LNCAP (cell line): ENCODE measurements around the gene HTATSF1.

Experiments
- TF ChIP-seq, protein P1 (sequence below): fragments of 450-650 bp; IDR thresholded peaks from 2 replicates; pipeline ENCODE4 v1.5.1; 2017; ENCODE audit warnings: mild to moderate bottlenecking

Gene HTATSF1

DNA sequence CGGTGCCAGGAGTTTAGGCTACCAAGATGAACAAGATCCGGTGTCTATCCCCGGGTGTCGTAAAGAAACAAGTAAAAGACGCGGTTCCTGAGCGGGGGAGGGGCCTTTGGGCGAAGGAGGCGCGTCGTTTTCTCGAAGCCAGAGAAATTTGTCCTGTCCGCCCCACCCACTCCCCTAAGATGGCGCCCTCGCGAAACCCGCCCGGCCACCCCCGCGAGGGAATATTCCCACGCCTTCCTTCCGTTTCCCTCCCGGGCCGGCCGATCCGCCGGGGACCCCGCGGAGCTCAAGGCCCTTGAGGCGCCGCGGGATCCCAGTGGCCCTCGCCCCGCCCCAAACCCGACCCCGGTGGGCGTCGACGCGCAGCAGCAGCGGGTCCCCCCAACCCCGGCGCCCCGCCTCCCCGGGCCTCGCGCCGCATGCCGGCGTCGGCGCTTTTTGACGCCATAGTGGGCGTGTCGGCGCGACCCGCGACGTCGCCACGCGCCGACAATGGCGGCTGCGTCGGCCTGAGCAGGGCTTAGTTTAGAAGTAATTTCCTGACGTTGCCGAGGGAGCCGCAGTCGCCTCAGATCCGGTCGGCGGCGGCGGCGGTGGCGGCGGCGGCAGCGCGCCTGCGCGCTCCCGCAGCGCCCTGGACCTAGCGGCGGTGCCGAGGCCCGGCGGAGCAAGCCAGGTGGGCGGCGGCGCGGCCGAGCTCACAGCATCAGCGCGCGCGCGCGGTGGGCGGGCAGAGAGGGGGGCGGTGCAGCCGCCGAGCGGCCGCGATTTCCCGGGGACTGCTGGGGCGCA, 432 bp upstream of the HTATSF1 start:
- TF ChIP-seq, protein P1, sequence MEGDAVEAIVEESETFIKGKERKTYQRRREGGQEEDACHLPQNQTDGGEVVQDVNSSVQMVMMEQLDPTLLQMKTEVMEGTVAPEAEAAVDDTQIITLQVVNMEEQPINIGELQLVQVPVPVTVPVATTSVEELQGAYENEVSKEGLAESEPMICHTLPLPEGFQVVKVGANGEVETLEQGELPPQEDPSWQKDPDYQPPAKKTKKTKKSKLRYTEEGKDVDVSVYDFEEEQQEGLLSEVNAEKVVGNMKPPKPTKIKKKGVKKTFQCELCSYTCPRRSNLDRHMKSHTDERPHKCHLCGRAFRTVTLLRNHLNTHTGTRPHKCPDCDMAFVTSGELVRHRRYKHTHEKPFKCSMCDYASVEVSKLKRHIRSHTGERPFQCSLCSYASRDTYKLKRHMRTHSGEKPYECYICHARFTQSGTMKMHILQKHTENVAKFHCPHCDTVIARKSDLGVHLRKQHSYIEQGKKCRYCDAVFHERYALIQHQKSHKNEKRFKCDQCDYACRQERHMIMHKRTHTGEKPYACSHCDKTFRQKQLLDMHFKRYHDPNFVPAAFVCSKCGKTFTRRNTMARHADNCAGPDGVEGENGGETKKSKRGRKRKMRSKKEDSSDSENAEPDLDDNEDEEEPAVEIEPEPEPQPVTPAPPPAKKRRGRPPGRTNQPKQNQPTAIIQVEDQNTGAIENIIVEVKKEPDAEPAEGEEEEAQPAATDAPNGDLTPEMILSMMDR = no peak

DNA sequence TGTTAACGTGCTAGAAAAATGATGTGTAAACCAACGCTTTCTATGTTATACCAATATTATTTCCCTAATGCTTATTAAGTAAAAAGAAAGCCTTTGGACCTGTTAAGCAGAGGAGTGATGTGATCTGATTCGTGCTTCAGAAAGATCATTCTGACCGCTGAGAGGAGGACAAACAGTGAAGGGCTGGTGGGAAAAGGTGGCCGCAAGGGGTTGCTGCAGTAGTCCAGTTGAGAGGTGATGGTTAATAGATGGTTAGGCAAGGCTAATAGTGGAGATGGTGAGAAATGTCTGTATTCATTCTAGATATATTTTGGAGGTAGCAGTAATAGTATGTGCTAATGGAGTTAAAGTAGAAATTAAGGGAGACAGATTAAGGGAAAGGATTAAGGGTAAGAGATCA, 21.7 kb downstream of the HTATSF1 start:
- TF ChIP-seq, protein P1 = no peak

DNA sequence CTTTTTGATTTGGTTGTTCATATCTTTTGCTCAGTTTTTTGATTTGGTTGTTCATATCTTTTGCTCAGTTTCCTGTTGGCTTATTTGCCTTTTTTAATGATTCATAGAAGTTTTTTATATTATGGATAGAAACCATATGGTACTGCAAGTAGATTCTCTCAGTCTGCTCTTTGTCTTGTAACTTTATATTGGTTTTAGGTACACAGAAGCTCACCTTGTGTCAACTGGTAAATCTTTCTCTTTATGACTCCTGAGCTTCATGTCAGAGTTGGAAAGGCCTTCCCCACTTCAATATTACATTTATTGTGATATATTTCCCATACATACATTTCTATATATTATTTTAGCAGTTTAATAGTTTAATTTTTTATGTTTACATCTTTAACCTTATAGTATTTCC, 26.4 kb downstream of the HTATSF1 start:
- TF ChIP-seq, protein P1 = no peak

DNA sequence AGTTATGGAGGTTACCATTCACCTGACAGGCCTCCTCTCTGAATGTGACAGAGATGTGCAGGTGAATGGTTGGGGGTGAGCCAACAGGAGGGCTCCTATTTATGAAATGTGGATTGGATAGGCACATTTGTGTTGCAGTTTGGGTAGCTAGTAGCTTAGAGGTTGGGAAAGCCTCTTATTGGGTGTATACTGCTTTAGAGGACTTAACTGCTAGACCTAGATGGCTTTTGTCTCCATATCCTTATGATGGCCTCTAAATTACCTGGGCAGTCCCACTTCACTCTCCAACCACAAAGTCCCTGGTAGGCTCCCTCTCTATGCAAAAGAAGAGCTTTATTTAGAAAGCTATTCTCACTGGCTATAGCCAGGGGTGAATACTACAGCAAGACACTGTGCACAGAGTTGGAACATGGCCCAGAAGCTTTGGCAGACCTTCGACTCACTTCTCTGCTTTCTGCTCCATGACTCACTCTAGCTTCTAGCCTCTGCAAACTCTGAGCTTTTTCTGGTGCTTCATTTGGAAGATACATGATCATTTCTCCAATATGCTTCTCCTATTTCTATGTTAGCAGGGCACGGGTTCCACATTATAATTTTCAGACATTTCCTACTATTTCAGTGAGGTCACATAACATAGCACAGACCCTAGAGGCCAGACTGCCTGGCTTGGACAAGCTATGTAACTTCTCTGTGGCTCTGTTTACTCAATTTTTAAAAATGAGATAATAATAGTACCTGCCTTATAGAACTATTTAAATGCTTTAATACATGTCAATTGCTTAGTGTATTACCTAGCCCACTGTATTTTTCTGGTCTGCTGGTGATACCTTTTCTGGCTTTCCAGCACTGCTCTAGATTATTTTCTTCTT, 28.6 kb downstream of the HTATSF1 start:
- TF ChIP-seq, protein P1 = no peak

DNA sequence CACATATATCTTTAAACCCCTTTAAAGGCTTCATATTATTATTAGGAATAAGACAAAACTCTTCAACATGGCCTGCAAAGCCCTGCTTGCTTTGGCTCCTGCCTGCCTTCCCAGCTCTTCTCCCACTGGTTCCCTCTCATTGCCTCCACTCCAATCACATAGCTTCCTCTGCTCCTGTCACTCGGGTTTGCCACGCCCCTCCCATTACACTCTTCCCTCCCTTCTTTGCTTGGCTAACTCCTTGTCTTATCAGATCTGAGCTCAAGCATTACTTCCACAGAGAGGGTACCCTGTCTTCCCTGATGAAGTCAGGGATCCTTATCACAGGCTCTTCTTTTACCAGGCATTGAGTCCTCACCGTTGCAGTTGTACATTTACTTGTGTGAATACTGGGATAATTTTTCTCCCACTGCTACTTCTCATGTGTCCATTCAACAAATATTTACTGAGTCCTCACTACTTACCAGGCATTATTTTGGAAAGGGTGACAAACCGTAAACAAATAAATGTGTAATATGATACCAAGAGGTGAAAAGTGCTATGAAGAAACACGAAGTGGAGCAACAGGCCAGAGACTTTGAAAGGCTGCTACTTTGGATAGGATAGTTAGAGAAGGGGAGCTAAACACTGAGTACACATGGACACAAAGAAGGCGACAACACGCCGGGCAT, 31.4 kb downstream of the HTATSF1 start:
- TF ChIP-seq, protein P1 = no peak

DNA sequence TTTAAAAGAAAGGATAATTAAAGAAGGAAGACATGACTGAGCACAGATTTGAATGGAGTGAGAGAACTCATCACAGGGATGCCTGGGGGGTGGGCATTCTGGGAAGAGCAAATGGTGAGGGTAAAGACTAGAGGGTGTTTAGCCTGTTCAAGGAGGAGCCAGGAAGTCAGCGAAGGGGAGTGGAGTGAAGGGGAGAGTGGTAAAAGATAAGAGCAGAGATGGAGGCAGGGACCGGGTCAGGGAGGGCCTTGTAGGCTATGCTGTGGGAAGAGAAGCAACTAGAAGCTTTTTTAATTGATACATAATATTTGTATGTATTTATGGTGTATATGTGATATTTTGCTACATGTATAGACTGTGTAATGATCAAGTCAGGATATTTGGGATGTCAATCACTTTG, 32.4 kb downstream of the HTATSF1 start:
- TF ChIP-seq, protein P1 = no peak

DNA sequence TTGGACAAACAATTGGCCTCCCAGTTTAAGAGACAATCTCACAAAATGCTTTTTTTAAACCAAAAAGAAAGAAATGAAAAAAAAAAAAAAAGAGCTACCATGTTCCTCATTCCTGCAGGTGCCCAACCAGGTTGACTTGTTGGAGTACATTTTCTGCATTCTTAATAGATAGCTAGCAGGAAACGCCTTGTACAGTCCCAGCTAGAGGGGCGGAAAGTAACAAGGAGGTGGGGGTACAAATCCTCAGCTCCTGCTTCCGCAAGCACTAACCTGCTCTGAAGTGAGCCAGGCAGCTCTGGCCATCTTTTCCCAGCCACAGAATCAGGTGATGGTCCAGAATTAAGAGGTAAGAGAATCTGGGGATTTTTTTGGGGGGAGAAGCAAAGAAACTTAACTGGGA, 34.6 kb downstream of the HTATSF1 start, which contains the start of gene VGLL1:
Gene VGLL1, plus strand, starts transcription at position 265 of the 400 bp plus-strand sequence. CDS start 3,806 bp downstream, outside the sequence.
- TF ChIP-seq, protein P1 = no peak
